Endothelial cell of umbilical vein (primary cell): ENCODE measurements around the gene STON2. TPM values are rescaled to one million over a fixed set of nuclear protein-coding genes. Genes with fewer than 3 reads are reported as not detected.

Source experiments
- BruUV-seq: library from RNA; stranded (reverse); fragments of 400-500 nt; replicated peaks from 2 replicates; lab custom pipeline; 2021; lab: Mats Ljungman, UMichigan
- CTCF ChIA-PET: fragments of 300-600, 350-600 bp; sonication (Branson Sonifier 250); formaldehyde crosslinking; loops from one replicate; lab custom pipeline; 2021; ENCODE audit warnings: antibody characterized with exemption, inconsistent platforms; lab: Charles Lee
- POLR2A ChIA-PET: fragments of 300-600, 350-600 bp; sonication (Branson Sonifier 250); formaldehyde crosslinking; loops from one replicate; lab custom pipeline; 2021; ENCODE audit warnings: antibody characterized with exemption, inconsistent platforms; lab: Charles Lee
- DNase-seq: peaks from one replicate; pipeline ENCODE4 v3.0.0-alpha.2; 2011; ENCODE audit warnings: low read depth, low spot score
- FAIRE-seq: peaks from 2 replicates; lab custom pipeline; 2011; peaks lifted over from hg19 to GRCh38; lab: Jason Lieb, UNC
- H2AFZ ChIP-seq: 2 replicates; pipeline ENCODE4 v1.6.0; 2012; ENCODE audit warnings: low read depth, low read length, control low read depth, inconsistent platforms
- H3K27ac ChIP-seq: 2 replicates; pipeline ENCODE4 v1.5.1; 2011; ENCODE audit warnings: low read depth, mild to moderate bottlenecking, control low read depth, low read length, moderate library complexity; ENCODE audit not compliant: insufficient read depth
- H3K27me3 ChIP-seq, 2 experiments: 2 replicates each; pipeline versions ENCODE4 v1.6.0 to v1.6.1; 2011; ENCODE audit warnings: low read length in 2 of 2, mixed read lengths in 1 of 2; ENCODE audit not compliant: control insufficient read depth in 2 of 2, insufficient read depth in 2 of 2
- H3K36me3 ChIP-seq, 2 experiments: 2 replicates in 1 of 2; 3 replicates in 1 of 2; pipeline ENCODE4 v1.5.1; 2011; ENCODE audit warnings: low read length in 2 of 2, mild to moderate bottlenecking in 1 of 2, moderate library complexity in 1 of 2; ENCODE audit not compliant: control insufficient read depth in 2 of 2, insufficient read depth in 2 of 2; ENCODE audit errors: extremely low read depth in 1 of 2
- H3K4me1 ChIP-seq: 3 replicates; pipeline ENCODE4 v1.5.1; 2011; ENCODE audit warnings: mild to moderate bottlenecking, low read length; ENCODE audit not compliant: control insufficient read depth, insufficient read depth; ENCODE audit errors: extremely low read depth
- H3K4me2 ChIP-seq: 2 replicates; pipeline ENCODE4 v1.6.1; 2011; ENCODE audit warnings: low read length, control low read depth, mixed read lengths; ENCODE audit not compliant: insufficient read depth
- H3K4me3 ChIP-seq, 3 experiments: fragments of 200-600 bp in 1 of 3; sonication (generic), shearing (Covaris generic) in 1 of 3; replicated peaks in 1 of 3; 2 replicates each; pipeline ENCODE4 v1.5.1; 2011 to 2016; ENCODE audit warnings: control low read depth in 3 of 3, low read length in 3 of 3, mild to moderate bottlenecking in 2 of 3, inconsistent platforms in 1 of 3, low read depth in 1 of 3, moderate library complexity in 1 of 3; ENCODE audit not compliant: insufficient read depth in 1 of 3
- H3K79me2 ChIP-seq: 2 replicates; pipeline ENCODE4 v1.6.0; 2012; ENCODE audit warnings: low read length, inconsistent platforms; ENCODE audit not compliant: control insufficient read depth, insufficient read depth
- H3K9ac ChIP-seq: replicated peaks from 2 replicates; pipeline ENCODE3; 2011; ENCODE audit warnings: low read length, control low read depth; ENCODE audit not compliant: insufficient read depth; ENCODE audit errors: extremely low read depth
- H3K9me1 ChIP-seq: replicated peaks from 3 replicates; pipeline ENCODE4 v1.6.0; 2011; ENCODE audit warnings: mild to moderate bottlenecking, low read length; ENCODE audit not compliant: control insufficient read depth, insufficient read depth; ENCODE audit errors: extremely low read depth
- H3K9me3 ChIP-seq: replicated peaks from 2 replicates; pipeline ENCODE4 v1.5.1; 2012; ENCODE audit warnings: low read length, inconsistent platforms; ENCODE audit not compliant: control insufficient read depth, insufficient read depth
- H4K20me1 ChIP-seq: replicated peaks from 2 replicates; pipeline ENCODE3; 2011; ENCODE audit warnings: mild to moderate bottlenecking, low read length; ENCODE audit not compliant: control insufficient read depth, insufficient read depth; ENCODE audit errors: extremely low read depth
- EZH2 ChIP-seq: IDR thresholded peaks from 2 replicates; pipeline ENCODE4 v1.6.1; 2012; ENCODE audit warnings: borderline replicate concordance, low read depth, mild to moderate bottlenecking, moderate library complexity, low read length, inconsistent platforms; ENCODE audit not compliant: severe bottlenecking
- FOS ChIP-seq: IDR thresholded peaks from 2 replicates; pipeline ENCODE4 v1.6.1; 2011; ENCODE audit warnings: mild to moderate bottlenecking, low read length, moderate library complexity, borderline replicate concordance; ENCODE audit not compliant: insufficient read depth
- GATA2 ChIP-seq: IDR thresholded peaks from 2 replicates; pipeline ENCODE4 v1.7.0; 2011; ENCODE audit warnings: low read depth, mild to moderate bottlenecking, moderate library complexity, mixed read lengths, low read length; ENCODE audit not compliant: insufficient read length, insufficient read depth
- JUN ChIP-seq: IDR thresholded peaks from 2 replicates; pipeline ENCODE4 v1.6.1; 2011; ENCODE audit warnings: borderline replicate concordance, low read depth; ENCODE audit not compliant: insufficient read length, insufficient read depth
- MYC ChIP-seq: IDR thresholded peaks from one replicate; pipeline ENCODE4 v1.6.1; 2011; ENCODE audit warnings: mild to moderate bottlenecking, low read depth, low read length
- POLR2A ChIP-seq: IDR thresholded peaks from 2 replicates; pipeline ENCODE4 v1.6.1; 2012; ENCODE audit warnings: low read depth, mild to moderate bottlenecking, control low read depth, low read length
- POLR2AphosphoS5 ChIP-seq: IDR thresholded peaks from 2 replicates; pipeline ENCODE4 v1.6.1; 2012; ENCODE audit warnings: low read depth, mild to moderate bottlenecking, control low read depth, low read length, moderate library complexity; ENCODE audit not compliant: insufficient read depth
- dilution Hi-C: fragments of 300-500 bp; cut with MboI; formaldehyde crosslinking; loops from one replicate; pipeline ENCODE4 v1.15.0; 2019; ENCODE audit warnings: low sequenced_read_pairs; ENCODE audit not compliant: extremely low pct_ligation_motif_present
- intact Hi-C: fragments of 100-400 bp; cut with micrococcal nuclease; formaldehyde crosslinking; loops from one replicate; pipeline ENCODE4 v1.10.0; 2022
- polyA plus RNA-seq, 4 experiments: library from polyadenylated mRNA; depleted of rRNA in 3 of 4; stranded (reverse) in 3 of 4; unstranded in 1 of 4; fragments of >200 nt; gene quantifications; 2 replicates each; pipeline versions ENCODE4 v1.2.1 to v1.2.3, GENCODE V29; 2011 to 2012; ENCODE audit warnings: missing spikeins in 1 of 4
- total RNA-seq: library from RNA; stranded (reverse); gene quantifications from 2 replicates; pipeline ENCODE4 v1.2.3, GENCODE V29; 2021
- TF ChIP-seq, protein P1 (sequence below), 2 donors: IDR thresholded peaks; 1 replicate in 1 of 2; 2 replicates in 1 of 2; pipeline ENCODE4 v1.5.1; 2011; ENCODE audit warnings: low read length in 2 of 2, mild to moderate bottlenecking in 2 of 2, moderate library complexity in 2 of 2, control low read depth in 1 of 2, inconsistent platforms in 1 of 2, low read depth in 1 of 2; ENCODE audit not compliant: insufficient read depth in 1 of 2; ENCODE audit errors: extremely low read depth in 1 of 2
- TF ChIP-seq, protein P2 (sequence below): IDR thresholded peaks from 2 replicates; pipeline ENCODE4 v1.6.1; 2011; ENCODE audit not compliant: insufficient read depth, insufficient read length

STON2 gene
- total and polyA plus RNA-seq, 2 donors (not counting 3 experiments of a cell fraction or from before 2014, with no cell fraction given), result not detected

DNA sequence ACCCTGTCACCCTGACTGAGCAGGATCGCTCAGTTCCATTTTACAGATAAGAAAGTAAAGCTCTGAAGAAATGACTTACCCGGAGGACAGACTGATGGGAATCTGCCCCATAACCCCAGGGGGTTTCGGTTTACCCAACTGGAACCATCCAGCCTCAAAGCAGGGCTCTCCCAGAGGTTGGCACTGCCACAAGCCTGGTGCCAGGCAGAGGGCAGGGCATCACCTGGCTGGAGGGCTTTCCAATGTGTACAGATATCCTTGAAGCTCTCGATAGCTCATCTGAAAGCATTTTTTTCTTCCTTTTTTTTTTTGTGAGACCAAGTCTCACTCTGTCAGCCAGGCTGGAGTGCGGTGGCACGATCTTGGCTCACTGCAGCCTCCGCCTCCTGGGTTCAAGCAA is 33.2 kb downstream of the STON2 start:
- no peak for TF ChIP-seq FOS
- TF ChIP-seq, protein P1, sequence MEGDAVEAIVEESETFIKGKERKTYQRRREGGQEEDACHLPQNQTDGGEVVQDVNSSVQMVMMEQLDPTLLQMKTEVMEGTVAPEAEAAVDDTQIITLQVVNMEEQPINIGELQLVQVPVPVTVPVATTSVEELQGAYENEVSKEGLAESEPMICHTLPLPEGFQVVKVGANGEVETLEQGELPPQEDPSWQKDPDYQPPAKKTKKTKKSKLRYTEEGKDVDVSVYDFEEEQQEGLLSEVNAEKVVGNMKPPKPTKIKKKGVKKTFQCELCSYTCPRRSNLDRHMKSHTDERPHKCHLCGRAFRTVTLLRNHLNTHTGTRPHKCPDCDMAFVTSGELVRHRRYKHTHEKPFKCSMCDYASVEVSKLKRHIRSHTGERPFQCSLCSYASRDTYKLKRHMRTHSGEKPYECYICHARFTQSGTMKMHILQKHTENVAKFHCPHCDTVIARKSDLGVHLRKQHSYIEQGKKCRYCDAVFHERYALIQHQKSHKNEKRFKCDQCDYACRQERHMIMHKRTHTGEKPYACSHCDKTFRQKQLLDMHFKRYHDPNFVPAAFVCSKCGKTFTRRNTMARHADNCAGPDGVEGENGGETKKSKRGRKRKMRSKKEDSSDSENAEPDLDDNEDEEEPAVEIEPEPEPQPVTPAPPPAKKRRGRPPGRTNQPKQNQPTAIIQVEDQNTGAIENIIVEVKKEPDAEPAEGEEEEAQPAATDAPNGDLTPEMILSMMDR (IDR thresholded peaks at IDR 0.05; ENCODE audit: extremely low read depth in 1 of 2, insufficient read depth in 1 of 2, low read depth in 1 of 2, low read length in 2 of 2), result no peak
- no peak for TF ChIP-seq EZH2
- TF ChIP-seq MYC, result no peak
- no peak for TF ChIP-seq JUN
- no peak for TF ChIP-seq POLR2A
- TF ChIP-seq GATA2, result no peak
- TF ChIP-seq, protein P2, sequence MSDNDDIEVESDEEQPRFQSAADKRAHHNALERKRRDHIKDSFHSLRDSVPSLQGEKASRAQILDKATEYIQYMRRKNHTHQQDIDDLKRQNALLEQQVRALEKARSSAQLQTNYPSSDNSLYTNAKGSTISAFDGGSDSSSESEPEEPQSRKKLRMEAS, result no peak
- no peak for TF ChIP-seq POLR2AphosphoS5
- no peaks in the 10 kb centered on the region for H3K36me3 ChIP-seq
- H3K4me2 ChIP-seq, result no peak overlapping the region
- no peak overlapping the region for H3K27ac ChIP-seq
- H3K4me3 ChIP-seq, result no peak overlapping the region
- H3K9me1 ChIP-seq, result no peaks in the 10 kb centered on the region
- H3K9me3 ChIP-seq, result no peaks in the 10 kb centered on the region
- H3K9ac ChIP-seq, result no peak overlapping the region
- H3K4me1 ChIP-seq, result no peaks in the 10 kb centered on the region
- POLR2A ChIA-PET, result no interaction called here
- FAIRE-seq (no peak), DNase-seq (no peak)
- BruUV-seq, result no TSS peak
- CTCF ChIA-PET, result no interaction called here
- H3K79me2 ChIP-seq, result no peaks in the 10 kb centered on the region
- no peaks in the 10 kb centered on the region for H4K20me1 ChIP-seq
- H3K27me3 ChIP-seq, result no peaks in the 10 kb centered on the region
- dilution Hi-C loops, result no loop called here
- no peak overlapping the region for H2AFZ ChIP-seq
- intact Hi-C loops, result no loop called here
